Keratinocyte (primary cell): ENCODE data around the gene BCOR. TPM values are rescaled to one million over a fixed set of nuclear protein-coding genes. Genes with fewer than 3 reads are reported as not detected.

Source experiments
- DNase-seq: peaks from one replicate; pipeline ENCODE4 v3.0.0-alpha.2; 2011; ENCODE audit warnings: low read depth, missing footprints, low spot score
- FAIRE-seq: peaks from 2 replicates; lab custom pipeline; 2011; peaks lifted over from hg19 to GRCh38; lab: Jason Lieb, UNC
- H2AFZ ChIP-seq: 2 replicates; pipeline ENCODE4 v1.6.0; 2012; ENCODE audit warnings: low read length, control low read depth, inconsistent platforms; ENCODE audit not compliant: control insufficient read depth
- H3K27ac ChIP-seq: 2 replicates; pipeline ENCODE4 v1.5.1; 2011; ENCODE audit warnings: low read length; ENCODE audit not compliant: control insufficient read depth, insufficient read depth
- H3K27me3 ChIP-seq: 3 replicates; pipeline ENCODE4 v1.6.0; 2011; ENCODE audit warnings: low read length; ENCODE audit not compliant: control insufficient read depth, insufficient read depth; ENCODE audit errors: extremely low read depth
- H3K36me3 ChIP-seq, 2 experiments: 2 replicates in 1 of 2; 3 replicates in 1 of 2; pipeline ENCODE4 v1.5.1; 2011; ENCODE audit warnings: low read length in 2 of 2, mild to moderate bottlenecking in 1 of 2; ENCODE audit not compliant: control insufficient read depth in 2 of 2, insufficient read depth in 2 of 2; ENCODE audit errors: extremely low read depth in 1 of 2
- H3K4me1 ChIP-seq: 3 replicates; pipeline ENCODE4 v1.5.1; 2011; ENCODE audit warnings: low read length; ENCODE audit not compliant: control insufficient read depth, insufficient read depth; ENCODE audit errors: extremely low read depth
- H3K4me2 ChIP-seq: 3 replicates; pipeline ENCODE4 v1.6.0; 2011; ENCODE audit warnings: low read depth, low read length; ENCODE audit not compliant: control insufficient read depth, insufficient read depth; ENCODE audit errors: extremely low read depth
- H3K4me3 ChIP-seq, 3 experiments: fragments of 200-600 bp in 1 of 3; sonication (generic) in 1 of 3; 2 replicates in 2 of 3; 3 replicates in 1 of 3; pipeline ENCODE4 v1.5.1; 2011 to 2016; ENCODE audit warnings: low read length in 3 of 3, mild to moderate bottlenecking in 3 of 3, control low read depth in 2 of 3, inconsistent platforms in 1 of 3, low read depth in 1 of 3, mixed read lengths in 1 of 3, mixed run types in 1 of 3, moderate library complexity in 1 of 3; ENCODE audit not compliant: control insufficient read depth in 2 of 3, insufficient read depth in 2 of 3; ENCODE audit errors: extremely low read depth in 1 of 3
- H3K79me2 ChIP-seq: 2 replicates; pipeline ENCODE4 v1.6.0; 2012; ENCODE audit warnings: low read length; ENCODE audit not compliant: control insufficient read depth, insufficient read depth
- H3K9ac ChIP-seq: 3 replicates; pipeline ENCODE4 v1.6.0; 2011; ENCODE audit warnings: low read length; ENCODE audit not compliant: control insufficient read depth, insufficient read depth; ENCODE audit errors: extremely low read depth
- H3K9me1 ChIP-seq: 3 replicates; pipeline ENCODE4 v1.6.0; 2011; ENCODE audit warnings: low read length; ENCODE audit not compliant: control insufficient read depth, insufficient read depth; ENCODE audit errors: extremely low read depth
- H3K9me3 ChIP-seq: 2 replicates; pipeline ENCODE4 v1.5.1; 2012; ENCODE audit warnings: low read depth, low read length; ENCODE audit not compliant: control insufficient read depth
- H4K20me1 ChIP-seq: 3 replicates; pipeline ENCODE4 v1.6.0; 2011; ENCODE audit warnings: low read length; ENCODE audit not compliant: control insufficient read depth, insufficient read depth; ENCODE audit errors: extremely low read depth
- CTCF ChIP-seq, 3 experiments: IDR thresholded peaks in 1 of 3; conservative IDR thresholded peaks in 1 of 3; optimal IDR thresholded peaks in 1 of 3; 2 replicates in 2 of 3; 3 replicates in 1 of 3; pipeline versions ENCODE3 to v1.5.1; 2011; ENCODE audit warnings: low read length in 3 of 3, mild to moderate bottlenecking in 3 of 3, moderate library complexity in 2 of 3, control low read depth in 1 of 3, inconsistent platforms in 1 of 3; ENCODE audit not compliant: insufficient read depth in 2 of 3; ENCODE audit errors: extremely low read depth in 1 of 3
- EZH2 ChIP-seq: IDR thresholded peaks from one replicate; pipeline ENCODE4 v1.6.1; 2012; ENCODE audit warnings: inconsistent platforms, mild to moderate bottlenecking, low read length, moderate library complexity
- dilution Hi-C: fragments of 300-500 bp; cut with MboI; formaldehyde crosslinking; loops from one replicate; pipeline ENCODE4 v1.7.0; 2020; ENCODE audit warnings: low sequenced_read_pairs; ENCODE audit not compliant: extremely low pct_ligation_motif_present
- polyA plus RNA-seq, 5 experiments: library from polyadenylated mRNA; depleted of rRNA in 3 of 5; stranded (reverse) in 3 of 5; stranded (forward) in 1 of 5; unstranded in 1 of 5; fragments of >200 nt; gene quantifications; 1 replicate in 1 of 5; 2 replicates in 3 of 5; 3 replicates in 1 of 5; pipeline versions ENCODE4 v1.2.1 to v1.2.3, GENCODE V29; 2011 to 2012; ENCODE audit warnings: missing spikeins in 2 of 5, low read depth in 1 of 5, low replicate concordance in 1 of 5

The BCOR gene
- polyA plus RNA-seq, 1 donor (not counting 4 experiments of a cell fraction or from before 2014, with no cell fraction given): 5.0 TPM

- Histone ChIP-seq H3K4me2 (no peak overlapping the region), H3K79me2 (no peaks in the 10 kb centered on the region), H2AFZ (no peak overlapping the region), H3K9me1 (no peaks in the 10 kb centered on the region), H3K36me3 (peaks cover 2 to 9% of the 10 kb centered on the region in 2 experiments), H3K4me3 (no peak overlapping the region), H3K27ac (no peak overlapping the region), H3K4me1 (no peaks in the 10 kb centered on the region), H3K27me3 (no peaks in the 10 kb centered on the region), H3K9ac (no peak overlapping the region), H3K9me3 (no peaks in the 10 kb centered on the region), H4K20me1 (no peaks in the 10 kb centered on the region)
- TF ChIP-seq EZH2 (no peak), CTCF (optimal IDR thresholded peaks at IDR 0.05 in 1 of 3, IDR thresholded peaks at IDR 0.05 in 1 of 3, conservative IDR thresholded peaks at IDR 0.05 in 1 of 3; ENCODE audit: extremely low read depth in 1 of 3, insufficient read depth in 2 of 3, low read length in 3 of 3) (no peak)
- no peak for DNase-seq
- FAIRE-seq: no peak
- dilution Hi-C loops: no loop called here
Measured at GRCh38 chrX:40073439-40074054, 24.2 kb downstream of the BCOR start.

- no peaks in the 10 kb centered on the region for H3K27me3 ChIP-seq
- no peaks in the 10 kb centered on the region for H3K79me2 ChIP-seq
- no peaks in the 10 kb centered on the region for H3K4me1 ChIP-seq
- H2AFZ ChIP-seq: no peak overlapping the region
- H3K27ac ChIP-seq: no peak overlapping the region
- no peak overlapping the region for H3K4me2 ChIP-seq
- no peak overlapping the region for H3K4me3 ChIP-seq
- no peaks in the 10 kb centered on the region for H4K20me1 ChIP-seq
- H3K9me3 ChIP-seq: no peaks in the 10 kb centered on the region
- H3K9me1 ChIP-seq: no peaks in the 10 kb centered on the region
- TF ChIP-seq EZH2 (no peak), CTCF (optimal IDR thresholded peaks at IDR 0.05 in 1 of 3, IDR thresholded peaks at IDR 0.05 in 1 of 3, conservative IDR thresholded peaks at IDR 0.05 in 1 of 3; ENCODE audit: extremely low read depth in 1 of 3, insufficient read depth in 2 of 3, low read length in 3 of 3) (no peak)
- dilution Hi-C loops: no loop called here
- H3K9ac ChIP-seq: no peak overlapping the region
- no peak for DNase-seq
- no peak for FAIRE-seq
- H3K36me3 ChIP-seq: peaks cover 2 to 9% of the 10 kb centered on the region in 2 experiments
Measured at GRCh38 chrX:40072246-40072645, 25.5 kb downstream of the BCOR start.
